Measurements from ENCODE around the gene SLX4. TPM values are rescaled to one million over a fixed set of nuclear protein-coding genes. Genes with fewer than 3 reads are reported as not detected.
A peak's percentile ranks its signal among the peaks of the same experiment; 100 is the strongest.
"Not testable (repeated sequence)": the region's sequence is repeated elsewhere in the genome, so short reads cannot be mapped to it uniquely, and the experiment has no call there.

Gene SLX4
- 4.6 TPM for polyA plus RNA-seq (ENCODE audit: insufficient read length)

GRCh38 chr16:3611146-3611975 is at the start of gene SLX4:
TSS of gene SLX4 (minus strand) at chr16:3611606. CDS start at chr16:3608964, 2,642 bp downstream.
- DNase-seq, result peak; percentile 98

DNA sequence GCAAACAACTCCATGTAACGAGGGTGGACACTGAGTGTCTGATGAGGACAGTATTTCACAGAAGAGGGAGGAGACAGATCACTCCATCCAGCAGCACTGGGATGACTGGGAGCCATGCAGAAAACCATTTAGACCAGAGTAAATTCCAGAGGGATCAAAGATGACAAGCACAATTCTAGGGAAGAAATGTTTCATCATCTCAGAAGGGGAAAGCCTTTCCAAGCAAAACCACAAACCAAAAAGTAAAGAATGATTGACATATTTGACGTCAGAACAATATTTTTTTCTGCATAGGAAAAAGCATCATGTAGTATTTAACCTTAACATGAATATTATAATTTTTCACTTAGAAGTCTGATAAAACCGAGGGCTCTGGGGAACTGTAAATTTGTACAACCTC is 47.8 kb upstream of the SLX4 start:
- DNase-seq, result no peak

DNA sequence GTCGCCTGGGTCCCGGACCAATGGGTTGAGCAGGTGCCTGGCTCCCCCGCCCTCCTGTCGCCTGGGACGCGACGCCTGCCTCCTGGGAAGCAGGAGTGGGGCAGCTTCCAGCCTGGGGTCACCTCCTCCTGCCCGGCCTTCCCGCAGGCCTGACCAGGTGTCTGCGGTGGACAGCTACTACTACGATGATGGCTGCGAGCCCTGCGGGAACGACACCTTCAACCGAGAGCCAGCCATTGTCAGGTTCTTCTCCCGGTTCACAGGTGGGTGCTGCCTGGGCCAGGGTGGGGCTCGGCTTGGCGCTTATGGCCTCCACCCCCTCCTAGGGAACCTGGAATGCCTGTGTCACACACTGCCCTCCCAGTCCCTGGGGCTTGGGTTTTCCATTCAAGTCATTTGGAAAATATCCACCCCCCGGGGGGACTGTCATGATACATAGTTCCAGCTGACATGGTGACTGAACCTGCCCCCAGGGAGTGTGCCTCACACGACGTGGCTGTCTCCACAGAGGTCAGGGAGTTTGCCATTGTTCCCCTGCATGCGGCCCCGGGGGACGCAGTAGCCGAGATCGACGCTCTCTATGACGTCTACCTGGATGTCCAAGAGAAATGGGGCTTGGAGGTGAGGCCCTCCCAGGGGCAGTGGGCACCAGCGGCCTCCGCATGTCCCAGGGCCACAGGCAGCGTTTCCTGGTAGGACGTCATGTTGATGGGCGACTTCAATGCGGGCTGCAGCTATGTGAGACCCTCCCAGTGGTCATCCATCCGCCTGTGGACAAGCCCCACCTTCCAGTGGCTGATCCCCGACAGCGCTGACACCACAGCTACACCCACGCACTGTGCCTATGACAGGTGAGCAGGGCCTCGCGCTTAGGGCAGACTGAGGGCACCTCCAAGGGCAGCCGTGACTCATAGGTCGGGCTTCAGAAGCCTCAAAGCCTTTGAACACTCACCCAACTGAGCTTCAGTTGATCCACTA is 45.4 kb upstream of the SLX4 start:
- no peak for DNase-seq

GRCh38 chr16:3656160-3656490 is 44.7 kb upstream of the SLX4 start:
- not testable (repeated sequence) for DNase-seq

DNA sequence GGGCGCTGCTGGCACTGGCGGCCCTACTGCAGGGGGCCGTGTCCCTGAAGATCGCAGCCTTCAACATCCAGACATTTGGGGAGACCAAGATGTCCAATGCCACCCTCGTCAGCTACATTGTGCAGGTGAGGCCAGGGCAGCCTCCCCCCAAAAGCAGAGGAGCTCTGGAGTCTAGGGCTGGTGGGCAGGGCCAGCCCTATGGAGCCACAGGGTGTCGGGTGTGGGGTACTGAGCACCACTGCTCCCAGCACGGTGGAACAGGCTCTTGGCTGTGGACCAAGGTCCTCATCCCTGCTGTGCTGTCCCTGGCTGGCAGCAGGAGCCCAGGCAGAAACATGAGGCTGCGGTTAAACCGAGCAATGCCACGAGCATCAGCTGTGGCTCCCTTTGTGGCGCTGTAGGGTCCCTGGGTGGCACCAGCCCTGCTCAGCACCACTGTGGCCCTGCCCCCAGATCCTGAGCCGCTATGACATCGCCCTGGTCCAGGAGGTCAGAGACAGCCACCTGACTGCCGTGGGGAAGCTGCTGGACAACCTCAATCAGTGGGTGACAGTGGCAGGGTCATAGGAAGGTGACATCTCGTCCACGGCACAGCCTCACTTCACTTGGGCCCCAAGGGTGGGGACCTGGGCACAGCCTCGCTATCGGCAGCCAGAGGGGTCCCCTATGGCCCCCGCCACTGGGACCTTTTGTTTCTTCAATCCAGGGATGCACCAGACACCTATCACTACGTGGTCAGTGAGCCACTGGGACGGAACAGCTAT is 44.2 kb upstream of the SLX4 start:
- no peak for DNase-seq

GRCh38 chr16:3655030-3655395 is 43.6 kb upstream of the SLX4 start:
- DNase-seq, result no peak

DNA sequence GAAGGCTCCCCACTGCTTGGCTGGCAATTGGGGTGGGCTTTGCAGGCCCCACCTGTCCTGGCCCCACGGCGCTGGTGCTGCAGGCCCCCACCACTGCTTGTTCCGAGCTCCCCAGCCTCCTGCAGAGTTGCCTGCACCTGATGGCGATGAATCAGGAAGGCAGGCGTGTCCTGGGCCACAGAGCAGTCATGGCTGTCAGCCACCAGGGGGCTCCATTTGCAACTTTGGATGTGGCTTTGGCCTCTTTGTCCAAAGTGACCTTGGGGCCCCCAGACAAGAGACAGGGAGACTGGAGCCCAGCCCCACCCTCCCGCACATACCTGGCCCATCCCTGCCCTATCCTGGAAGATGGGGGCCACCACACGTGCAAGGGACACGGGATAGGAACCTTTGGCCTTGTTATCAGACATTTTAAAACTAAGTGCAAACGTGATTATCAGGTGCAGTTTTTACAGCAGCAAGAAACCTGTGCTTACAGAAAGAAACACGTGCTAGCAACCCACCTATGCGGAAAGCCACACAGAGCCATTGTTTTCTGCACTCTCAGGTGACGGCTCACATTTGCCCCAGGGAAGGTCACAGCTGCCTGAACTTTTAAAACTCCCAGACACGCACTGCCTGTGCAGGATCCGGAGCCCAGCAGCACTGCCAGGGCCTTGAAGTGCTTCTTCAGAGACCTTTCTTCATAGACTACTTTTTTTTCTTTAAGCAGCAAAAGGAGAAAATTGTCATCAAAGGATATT is 43.0 kb upstream of the SLX4 start, which contains the start of gene DNASE1:
DNASE1 (plus strand) TSS at position 443 of the 743 bp plus-strand sequence. CDS start 683 bp downstream, outside the sequence.
- peak; percentile 46 for DNase-seq

GRCh38 chr16:3652373-3653195 is 41.2 kb upstream of the SLX4 start:
- DNase-seq, result no peak

- no peak for DNase-seq
Observed at GRCh38 chr16:3651461-3652372, 40.3 kb upstream of the SLX4 start.

- DNase-seq, result no peak
Observed at GRCh38 chr16:3650631-3651265, 39.3 kb upstream of the SLX4 start.

DNA sequence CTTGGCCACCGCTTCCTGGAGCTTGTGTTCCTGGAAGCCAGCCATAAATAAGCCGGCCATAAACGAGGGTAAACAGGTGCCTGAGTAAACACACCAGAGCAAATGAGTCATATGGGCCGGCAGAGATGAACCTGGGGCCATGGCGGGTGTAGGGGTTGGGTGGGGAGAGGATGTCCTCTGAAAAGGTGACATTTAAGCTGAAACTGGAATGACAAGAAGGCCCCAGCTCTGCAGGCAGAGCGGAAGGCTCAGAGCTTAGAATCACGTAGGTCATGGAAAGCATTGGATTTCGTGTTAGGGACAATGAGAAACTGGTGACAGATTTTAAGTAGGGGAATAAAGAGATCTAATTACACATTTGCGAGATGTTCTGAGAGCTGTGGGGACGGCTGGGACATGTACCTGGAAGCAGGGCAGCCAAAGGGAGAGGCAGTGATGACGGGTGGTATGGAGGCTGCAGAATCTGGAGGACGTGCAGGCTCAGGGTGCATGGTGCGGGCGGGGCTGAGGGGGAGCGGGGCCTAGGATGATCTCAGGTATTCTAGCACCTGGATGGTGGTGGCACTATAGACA is 35.0 kb upstream of the SLX4 start:
- no peak for DNase-seq

DNA sequence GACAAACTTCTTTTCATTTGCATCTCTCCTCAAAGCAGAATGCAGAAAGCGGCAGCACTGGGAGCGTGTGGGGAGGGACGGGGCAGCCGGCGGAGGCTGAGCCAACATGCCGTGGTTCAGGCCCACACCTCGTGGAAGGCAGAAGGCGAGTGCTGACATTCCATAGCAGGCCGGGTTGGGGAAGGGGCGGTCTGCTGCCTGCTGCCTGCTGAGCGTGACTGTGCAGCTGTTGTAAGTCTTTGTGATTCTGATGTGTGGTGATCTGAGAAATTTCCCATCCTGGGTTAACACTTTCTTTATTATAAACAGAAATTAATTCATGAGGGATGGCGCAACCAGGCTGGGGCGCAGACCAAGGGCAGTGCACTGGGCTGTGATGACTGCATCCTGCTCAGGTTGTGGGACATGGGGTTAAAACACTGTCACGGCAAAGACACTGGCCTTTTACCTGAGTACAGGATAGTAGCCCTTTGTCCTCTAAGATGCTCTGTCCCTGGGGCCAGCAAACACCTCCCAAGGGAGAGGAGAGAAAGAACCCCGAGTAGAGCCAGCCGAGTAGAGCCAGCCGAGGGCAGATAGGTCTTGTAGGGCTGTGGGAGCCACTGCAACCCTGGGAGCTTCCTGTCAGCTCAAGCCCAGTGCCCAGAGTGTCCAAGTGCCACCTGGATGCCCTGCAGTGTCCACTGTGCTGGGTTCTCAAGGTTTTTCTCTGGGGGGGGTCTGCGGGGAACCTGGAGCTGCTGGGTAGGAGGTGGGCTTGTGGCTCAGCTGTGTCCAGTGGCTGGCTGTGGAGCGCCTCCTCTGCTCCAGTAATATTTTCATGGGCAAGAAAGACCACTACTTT is 34.3 kb upstream of the SLX4 start:
- no peak for DNase-seq

- DNase-seq, result no peak
Observed at GRCh38 chr16:3645108-3645503, 33.7 kb upstream of the SLX4 start.

DNA sequence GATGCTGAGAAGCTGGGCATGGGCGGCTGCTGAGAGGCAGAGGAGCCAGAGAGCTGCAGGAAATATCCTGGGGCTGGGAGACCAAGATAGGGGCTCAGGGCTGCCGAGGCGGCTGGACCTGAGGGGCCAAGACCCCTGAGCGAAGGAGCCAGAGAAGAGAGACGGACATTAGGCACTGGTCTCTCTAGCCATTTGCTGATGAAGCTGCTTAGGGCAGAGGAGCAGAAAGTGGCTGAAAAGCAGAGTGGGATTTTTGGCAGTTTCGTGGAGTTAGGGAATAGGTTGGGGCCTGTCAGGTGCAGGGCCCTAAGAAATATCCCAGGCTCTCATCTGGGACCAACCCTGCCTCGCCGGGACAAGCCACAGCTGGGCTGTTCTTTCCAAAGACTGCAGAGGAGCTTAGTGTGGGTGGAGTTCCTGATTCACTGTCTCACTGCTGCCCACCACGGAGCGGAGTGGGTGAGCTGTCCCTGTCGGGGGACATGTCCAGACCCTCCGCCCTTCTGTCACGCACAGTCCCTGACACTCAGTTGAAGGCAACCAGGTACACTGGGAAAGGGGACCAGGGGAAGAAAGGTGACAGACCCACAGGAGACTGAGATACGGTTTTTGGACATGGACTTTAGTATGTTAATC is 31.8 kb upstream of the SLX4 start:
- DNase-seq, result no peak

- no peak for DNase-seq
Observed at GRCh38 chr16:3642397-3643094, 31.1 kb upstream of the SLX4 start.

DNA sequence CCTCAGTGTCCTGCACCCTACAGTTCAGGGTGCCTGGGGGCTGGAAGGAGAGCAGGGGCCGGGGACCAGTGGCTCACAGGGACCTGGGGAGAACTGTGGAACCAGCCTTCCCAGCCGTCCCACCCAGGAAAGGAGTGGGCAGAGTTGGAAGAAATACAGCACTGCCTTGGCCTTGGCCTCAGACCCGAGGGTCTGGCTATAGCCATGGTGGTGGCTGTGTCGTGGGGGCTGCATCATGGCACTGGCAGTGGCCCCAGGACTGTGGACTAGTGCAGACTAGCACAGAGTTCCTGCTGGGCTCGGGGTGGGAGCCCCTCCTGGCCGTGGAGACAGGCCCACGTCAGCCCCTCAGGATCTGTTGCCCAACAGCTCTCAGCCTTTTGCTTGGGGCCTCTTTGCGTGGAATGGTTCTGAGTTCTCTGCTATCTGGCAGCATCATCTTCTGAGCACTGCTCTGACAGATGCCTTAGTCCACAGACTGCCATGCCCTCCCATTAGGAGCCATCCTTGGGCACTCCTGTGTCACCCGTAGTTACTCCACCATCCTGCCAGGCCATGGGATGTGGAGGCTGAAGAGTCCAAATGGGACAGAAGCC is 30.5 kb upstream of the SLX4 start:
- no peak for DNase-seq
